Loucy (cell line): ENCODE results near the gene PSMB1.
"Not testable (repeated sequence)": the region's sequence is repeated elsewhere in the genome, so short reads cannot be mapped to it uniquely, and the experiment has no call there.

Source experiments
- CTCF ChIP-seq: fragments of 200-600 bp; sonication (generic); conservative IDR thresholded peaks from 2 replicates; pipeline ENCODE4 v1.5.1; 2014; ENCODE audit warnings: mild to moderate bottlenecking, antibody characterized with exemption, low read length
- EZH2phosphoT487 ChIP-seq: fragments of 200-600 bp; IDR thresholded peaks from 2 replicates; pipeline ENCODE4 v1.6.1; 2018; ENCODE audit warnings: antibody characterized with exemption, mild to moderate bottlenecking, moderate library complexity, borderline replicate concordance

- TF ChIP-seq CTCF, EZH2phosphoT487: not testable (repeated sequence)
These were observed 45.4 kb downstream of the PSMB1 start for GRCh38 chr6:170507728-170508127.
